Prostate gland (tissue), 2 donors: Measurements from ENCODE around the gene FAR1. TPM values are rescaled to one million over a fixed set of nuclear protein-coding genes. Genes with fewer than 3 reads are reported as not detected.
A peak's percentile ranks its signal among the peaks of the same experiment; 100 is the strongest.

Source experiments
- DNase-seq: peaks from one replicate; pipeline ENCODE4 v3.0.0-alpha.2; 2019; ENCODE audit warnings: low spot score
- H3K27ac ChIP-seq, 2 donors: fragments of 200-600 bp; sonication (generic); 2 replicates each; pipeline ENCODE4 v1.5.1; 2017 to 2019
- H3K27me3 ChIP-seq: fragments of 200-600 bp; sonication (generic); replicated peaks from 2 replicates; pipeline ENCODE4 v1.5.1; 2019; ENCODE audit not compliant: insufficient read depth
- H3K36me3 ChIP-seq, 2 donors: fragments of 200-600 bp; sonication (generic); 1 replicate in 1 of 2; 2 replicates in 1 of 2; pipeline versions ENCODE4 v1.5.1 to v1.8.1; 2017 to 2019
- H3K4me1 ChIP-seq: fragments of 200-600 bp; sonication (generic); replicated peaks from 2 replicates; pipeline ENCODE4 v1.5.1; 2019
- H3K4me3 ChIP-seq, 2 donors: fragments of 200-600 bp; sonication (generic); 2 replicates each; pipeline ENCODE4 v1.5.1; 2017 to 2019
- H3K9me3 ChIP-seq: fragments of 200-600 bp; sonication (generic); 2 replicates; pipeline ENCODE4 v1.5.1; 2017
- POLR2A ChIP-seq: fragments of 450-650 bp; IDR thresholded peaks from one replicate; pipeline ENCODE4 v1.6.1; 2016; ENCODE audit warnings: antibody characterized with exemption, mild to moderate bottlenecking
- POLR2AphosphoS5 ChIP-seq: sonication (generic); formaldehyde crosslinking; IDR thresholded peaks from one replicate; pipeline ENCODE4 v1.6.1; 2017; ENCODE audit warnings: antibody characterized with exemption
- WGBS: methylation state at CpG from one replicate; pipeline ENCODE4 v1.1.5; 2018; 5-methylcytosine and 5-hydroxymethylcytosine counted together
- intact Hi-C: fragments of 100-400 bp; cut with DNase I; formaldehyde crosslinking; loops from one replicate; pipeline ENCODE4 v1.14.2; 2022
- total RNA-seq, 2 donors: library from RNA; depleted of rRNA; stranded (reverse); fragments of >200 nt; gene quantifications; one replicate each; pipeline ENCODE4 v1.1.0, GENCODE V29; 2016
- TF ChIP-seq, protein P1 (sequence below), 4 experiments: fragments of 200-600 bp in 2 of 4; fragments of 450-650 bp in 2 of 4; sonication (generic) in 2 of 4; IDR thresholded peaks; 1 replicate in 3 of 4; 2 replicates in 1 of 4; pipeline ENCODE4 v1.5.1; 2016 to 2019; ENCODE audit warnings: antibody characterized with exemption in 4 of 4, mild to moderate bottlenecking in 2 of 4, moderate library complexity in 2 of 4

Gene FAR1
- total RNA-seq, 2 donors from 2014 or later, result 24.5 to 28.0 TPM

DNA sequence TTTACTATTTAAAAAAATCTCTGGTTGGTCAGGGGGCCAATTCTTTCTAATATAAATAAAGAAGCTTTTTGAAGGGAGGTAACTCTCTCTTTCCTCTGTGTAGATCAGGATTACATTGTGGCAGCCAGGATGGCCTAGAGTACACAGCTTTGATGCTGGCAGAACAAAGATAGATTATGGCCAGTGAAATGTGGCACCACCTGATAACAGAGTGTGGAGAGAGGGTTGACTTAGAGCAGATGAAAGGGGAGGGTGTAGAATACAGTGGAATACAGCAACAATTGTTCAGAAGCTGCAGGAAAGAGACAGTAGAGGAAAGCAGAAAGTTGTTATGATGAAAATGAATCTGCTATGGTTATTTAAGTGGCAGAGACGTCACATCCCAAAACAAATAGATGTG, 99.0 kb downstream of the FAR1 start:
- TF ChIP-seq POLR2A (no peak), POLR2AphosphoS5 (no peak)
- TF ChIP-seq, protein P1, sequence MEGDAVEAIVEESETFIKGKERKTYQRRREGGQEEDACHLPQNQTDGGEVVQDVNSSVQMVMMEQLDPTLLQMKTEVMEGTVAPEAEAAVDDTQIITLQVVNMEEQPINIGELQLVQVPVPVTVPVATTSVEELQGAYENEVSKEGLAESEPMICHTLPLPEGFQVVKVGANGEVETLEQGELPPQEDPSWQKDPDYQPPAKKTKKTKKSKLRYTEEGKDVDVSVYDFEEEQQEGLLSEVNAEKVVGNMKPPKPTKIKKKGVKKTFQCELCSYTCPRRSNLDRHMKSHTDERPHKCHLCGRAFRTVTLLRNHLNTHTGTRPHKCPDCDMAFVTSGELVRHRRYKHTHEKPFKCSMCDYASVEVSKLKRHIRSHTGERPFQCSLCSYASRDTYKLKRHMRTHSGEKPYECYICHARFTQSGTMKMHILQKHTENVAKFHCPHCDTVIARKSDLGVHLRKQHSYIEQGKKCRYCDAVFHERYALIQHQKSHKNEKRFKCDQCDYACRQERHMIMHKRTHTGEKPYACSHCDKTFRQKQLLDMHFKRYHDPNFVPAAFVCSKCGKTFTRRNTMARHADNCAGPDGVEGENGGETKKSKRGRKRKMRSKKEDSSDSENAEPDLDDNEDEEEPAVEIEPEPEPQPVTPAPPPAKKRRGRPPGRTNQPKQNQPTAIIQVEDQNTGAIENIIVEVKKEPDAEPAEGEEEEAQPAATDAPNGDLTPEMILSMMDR (IDR thresholded peaks at IDR 0.05), result no peak
- WGBS, result 88% methylated on average over 1 of the region's 1 CpG
- Histone ChIP-seq H3K4me1 (no peaks in the 10 kb centered on the region), H3K9me3 (no peaks in the 10 kb centered on the region), H3K27me3 (no peaks in the 10 kb centered on the region), H3K36me3 (no peaks in the 10 kb centered on the region), H3K27ac (no peak overlapping the region), H3K4me3 (no peak overlapping the region)
- no peak for DNase-seq
- intact Hi-C loops, result no loop called here

DNA sequence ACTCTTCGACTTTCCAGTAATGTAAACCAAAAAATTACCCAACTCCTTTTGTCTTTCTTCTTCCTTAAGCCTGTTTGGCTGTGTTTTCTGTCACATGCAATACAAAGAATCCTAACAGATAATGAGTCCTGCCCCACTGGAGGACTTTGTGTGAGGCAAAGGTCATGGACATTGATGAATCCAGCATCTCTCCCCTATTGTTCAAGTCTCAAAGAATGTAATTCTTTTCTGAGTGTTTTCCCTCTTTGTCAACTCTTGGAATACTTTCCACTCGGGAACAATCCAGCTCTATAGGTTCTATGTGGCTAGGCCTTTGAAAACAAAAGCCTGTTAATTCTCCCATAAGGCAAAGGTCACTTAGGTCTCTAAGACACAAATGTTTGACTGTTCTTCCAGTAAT, 100.7 kb downstream of the FAR1 start:
- Histone ChIP-seq H3K9me3 (no peaks in the 10 kb centered on the region), H3K4me3 (no peak overlapping the region), H3K36me3 (no peaks in the 10 kb centered on the region), H3K27ac (no peak overlapping the region), H3K4me1 (no peaks in the 10 kb centered on the region), H3K27me3 (no peaks in the 10 kb centered on the region)
- 83% methylated on average over 2 of the region's 2 CpGs for WGBS
- intact Hi-C loops, result no loop called here
- TF ChIP-seq, protein P1 (IDR thresholded peaks at IDR 0.05), result no peak
- TF ChIP-seq POLR2A, result no peak
- no peak for TF ChIP-seq POLR2AphosphoS5
- DNase-seq, result no peak

DNA sequence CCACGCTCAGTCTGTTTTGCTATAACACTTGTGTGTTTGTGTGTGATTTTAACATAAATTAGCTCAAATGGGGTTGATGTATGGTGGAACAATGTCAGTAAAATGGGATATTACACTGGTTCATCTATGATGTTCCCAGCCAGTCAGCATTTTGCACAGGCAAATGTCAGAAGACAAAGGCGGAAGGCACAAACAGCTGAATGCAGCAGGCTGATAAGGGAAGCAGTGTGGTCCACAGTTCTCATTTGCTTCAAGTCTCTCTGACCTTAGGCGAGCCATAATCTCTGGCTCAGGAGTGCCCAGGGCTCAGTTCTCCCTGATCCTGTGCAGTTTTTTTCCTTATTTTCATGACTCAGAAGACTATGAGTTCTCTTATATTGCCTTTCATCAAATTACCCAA, 102.7 kb downstream of the FAR1 start:
- Histone ChIP-seq H3K27ac (no peak overlapping the region), H3K27me3 (no peaks in the 10 kb centered on the region), H3K36me3 (no peaks in the 10 kb centered on the region), H3K9me3 (no peaks in the 10 kb centered on the region), H3K4me1 (no peaks in the 10 kb centered on the region), H3K4me3 (no peak overlapping the region)
- no peak for DNase-seq
- TF ChIP-seq POLR2AphosphoS5, result no peak
- no peak for TF ChIP-seq POLR2A
- TF ChIP-seq, protein P1 (IDR thresholded peaks at IDR 0.05), result no peak
- intact Hi-C loops, result loop anchor here (10.0 kb wide), 1 partner anchor 474 kb away; no protein-coding TSS in a partner anchor
- 90% methylated on average over 3 of the region's 3 CpGs for WGBS

DNA sequence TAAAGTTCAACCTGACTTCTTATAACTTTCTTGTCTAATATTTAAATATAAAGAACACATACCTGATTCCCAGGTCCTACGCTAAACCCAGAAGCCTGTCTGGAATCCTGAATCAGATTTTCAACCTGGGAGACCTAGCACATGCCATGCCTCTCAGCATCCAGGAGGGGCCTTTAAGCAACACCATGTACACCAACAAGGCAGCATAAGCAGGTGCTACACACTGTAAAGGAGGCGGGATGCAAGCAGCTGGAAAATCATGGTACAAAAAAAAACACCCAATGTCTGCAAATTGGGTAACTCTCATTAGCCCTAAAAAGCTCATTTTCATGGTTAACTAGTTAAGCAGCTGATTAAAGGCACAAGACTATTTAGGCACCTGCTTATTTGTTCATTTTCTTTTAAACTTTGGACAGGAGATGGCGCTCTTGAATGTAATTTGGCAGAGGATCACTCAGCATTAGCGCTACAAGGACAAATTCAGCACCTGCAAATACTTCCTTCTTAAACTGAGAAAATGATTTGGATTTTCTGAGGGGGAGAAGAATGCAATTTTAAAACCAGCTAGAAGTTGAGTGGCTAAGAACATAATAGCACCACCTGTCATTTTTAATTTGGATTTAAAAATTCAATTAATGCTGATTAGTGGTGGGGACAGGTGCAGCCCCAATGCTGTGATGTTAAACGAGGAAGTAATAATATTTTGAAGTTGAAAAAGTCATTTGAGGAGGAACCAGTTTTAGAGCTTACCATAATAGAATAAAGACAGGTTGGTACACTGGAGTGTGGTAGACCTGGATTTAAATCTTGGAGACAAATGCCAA, 104.0 kb downstream of the FAR1 start:
- intact Hi-C loops, result loop anchor here (10.0 kb wide), 1 partner anchor 472 kb away; no protein-coding TSS in a partner anchor
- Histone ChIP-seq H3K27me3 (no peaks in the 10 kb centered on the region), H3K9me3 (no peaks in the 10 kb centered on the region), H3K4me3 (no peak overlapping the region), H3K36me3 (no peaks in the 10 kb centered on the region), H3K27ac (no peak overlapping the region), H3K4me1 (no peaks in the 10 kb centered on the region)
- WGBS, result 34% methylated on average over 5 of the region's 5 CpGs
- peak; percentile 48 for DNase-seq
- TF ChIP-seq, protein P1 (IDR thresholded peaks at IDR 0.05), result peak in 3 of 4 experiments; percentile 37 to 63 (median 61)
- TF ChIP-seq POLR2A, result no peak
- peak; percentile 7 for TF ChIP-seq POLR2AphosphoS5

DNA sequence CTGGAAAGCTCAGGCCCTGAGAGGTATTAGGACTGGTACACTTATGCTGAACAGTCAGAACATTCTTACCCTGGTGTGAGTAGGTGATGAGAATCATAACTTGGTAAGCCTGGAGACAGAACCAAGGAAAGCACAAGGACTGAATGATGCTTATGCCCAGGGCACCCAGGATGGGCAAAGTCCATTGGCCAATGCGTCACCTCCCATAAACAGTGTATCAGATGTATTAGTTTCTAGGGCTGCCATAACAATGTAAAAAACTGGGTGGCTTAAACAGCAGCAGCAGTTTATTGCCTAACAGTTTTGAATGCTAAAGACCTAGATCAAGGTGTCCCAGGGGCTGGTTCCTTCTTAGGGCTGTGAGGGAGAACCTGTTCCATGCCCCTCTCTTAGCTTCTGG, 107.0 kb downstream of the FAR1 start:
- H3K27me3 ChIP-seq, result no peaks in the 10 kb centered on the region
- 95% methylated on average over 1 of the region's 1 CpG for WGBS
- no peak for DNase-seq
- H3K9me3 ChIP-seq, result no peaks in the 10 kb centered on the region
- intact Hi-C loops, result loop anchor here (10.0 kb wide), 1 partner anchor 469 kb away; no protein-coding TSS in a partner anchor
- H3K27ac ChIP-seq, result no peak overlapping the region
- no peak for TF ChIP-seq POLR2AphosphoS5
- no peak for TF ChIP-seq POLR2A
- TF ChIP-seq, protein P1 (IDR thresholded peaks at IDR 0.05), result no peak
- no peak overlapping the region for H3K4me3 ChIP-seq
- no peaks in the 10 kb centered on the region for H3K36me3 ChIP-seq
- H3K4me1 ChIP-seq, result no peaks in the 10 kb centered on the region
